ENCODE results near the gene KDF1.
"Not testable (repeated sequence)": the region's sequence is repeated elsewhere in the genome, so short reads cannot be mapped to it uniquely, and the experiment has no call there.

Gene KDF1

GRCh38 chr1:26951821-26952497 is 8.3 kb downstream of the KDF1 start:
- TF ChIP-seq CTCF (IDR thresholded peaks at IDR 0.05; ENCODE audit: low read depth, low read length, missing control alignments): no peak
- no peak overlapping the region for H3K4me3 ChIP-seq (replicated peaks; ENCODE audit: low read depth, low read length)
- no peak for DNase-seq (ENCODE audit: extremely low read depth, low read depth)

DNA sequence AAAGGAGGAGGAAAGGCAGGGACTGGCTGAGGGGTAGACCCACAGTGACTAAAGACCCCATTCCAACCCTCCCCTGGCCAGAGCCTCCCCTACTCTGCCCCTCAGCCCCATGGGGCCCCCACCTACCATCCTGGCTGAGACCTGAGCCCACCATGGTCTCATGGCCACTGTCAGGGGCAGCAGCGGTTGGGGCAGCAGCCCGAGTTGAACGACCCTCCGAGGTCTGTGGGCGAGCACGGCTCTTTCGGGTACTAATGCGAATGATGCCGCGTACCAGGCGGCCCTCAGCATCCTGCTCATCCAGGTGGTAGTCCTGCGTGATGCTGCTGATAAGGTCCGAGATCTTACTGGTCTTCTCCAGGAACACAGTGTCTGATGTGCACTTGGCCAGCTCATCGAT is 9.1 kb downstream of the KDF1 start:
- no peak for TF ChIP-seq CTCF (IDR thresholded peaks at IDR 0.05; ENCODE audit: low read depth, low read length, missing control alignments)
- H3K4me3 ChIP-seq (replicated peaks; ENCODE audit: low read depth, low read length): no peak overlapping the region

GRCh38 chr1:26950602-26951001 is 9.7 kb downstream of the KDF1 start:
- H3K4me3 ChIP-seq (replicated peaks; ENCODE audit: low read depth, low read length): no peak overlapping the region
- DNase-seq (ENCODE audit: extremely low read depth, low read depth): no peak
- TF ChIP-seq CTCF (IDR thresholded peaks at IDR 0.05; ENCODE audit: low read depth, low read length, missing control alignments): no peak

More for the DNA sequence above, 9.1 kb downstream of the KDF1 start:
- no peak for DNase-seq (ENCODE audit: extremely low read depth, low read depth)

- no peak for DNase-seq (ENCODE audit: extremely low read depth, low read depth)
- no peak for TF ChIP-seq CTCF (IDR thresholded peaks at IDR 0.05; ENCODE audit: low read depth, low read length, missing control alignments)
Measured at GRCh38 chr1:26949926-26950319, 10.3 kb downstream of the KDF1 start.

DNA sequence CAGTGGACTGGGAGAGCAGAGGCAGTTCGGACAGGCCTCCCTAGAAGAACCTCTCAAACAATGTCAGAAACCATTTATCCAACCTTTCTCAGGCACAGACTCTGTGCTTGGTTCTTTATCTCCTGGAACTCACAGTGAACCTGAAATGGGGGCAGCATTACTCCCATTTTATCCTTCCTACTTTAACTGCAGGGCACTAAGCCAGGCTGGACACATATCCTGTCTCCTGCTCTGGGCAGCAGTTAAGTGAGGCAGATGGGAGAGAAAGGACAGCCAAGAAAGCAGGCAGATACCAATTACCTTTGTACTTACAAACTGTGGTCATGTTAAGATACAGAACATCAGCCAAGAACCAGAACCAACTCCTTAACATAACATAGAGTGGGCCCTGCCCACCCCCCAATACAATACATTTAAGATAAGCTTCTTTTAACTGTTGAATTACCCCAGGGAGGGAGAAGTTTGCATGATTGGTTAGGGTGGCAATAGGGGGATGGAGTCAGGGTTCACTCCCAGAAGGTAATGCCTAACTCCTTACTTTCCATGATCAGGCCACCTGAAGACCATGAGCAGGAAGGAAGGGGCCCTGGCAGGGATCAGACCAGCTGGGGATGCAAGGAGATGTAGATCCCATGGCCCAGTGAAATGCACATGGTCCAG is 10.9 kb downstream of the KDF1 start:
- no peak for TF ChIP-seq CTCF (IDR thresholded peaks at IDR 0.05; ENCODE audit: low read depth, low read length, missing control alignments)
- no peak overlapping the region for H3K4me3 ChIP-seq (replicated peaks; ENCODE audit: low read depth, low read length)
- DNase-seq (ENCODE audit: extremely low read depth, low read depth): no peak

More at GRCh38 chr1:26949926-26950319, 10.3 kb downstream of the KDF1 start:
- H3K4me3 ChIP-seq (replicated peaks; ENCODE audit: low read depth, low read length): no peak overlapping the region

DNA sequence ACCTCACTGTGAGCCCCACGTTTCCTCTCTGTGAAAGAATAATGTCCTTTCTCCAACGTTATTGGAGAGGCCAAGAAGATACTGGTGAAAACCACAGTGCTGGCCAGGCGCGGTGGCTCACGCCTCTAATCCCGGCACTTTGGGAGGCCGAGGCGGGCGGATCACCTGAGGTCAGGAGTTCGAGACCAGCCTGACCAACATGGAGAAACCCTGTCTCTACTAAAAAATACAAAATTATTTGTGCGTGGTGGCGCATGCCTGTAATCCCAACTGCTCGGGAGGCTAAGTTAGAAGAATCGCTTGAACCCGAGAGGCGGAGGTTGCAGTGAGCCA is 11.6 kb downstream of the KDF1 start:
- DNase-seq (ENCODE audit: extremely low read depth, low read depth); H3K4me3 ChIP-seq (replicated peaks; ENCODE audit: low read depth, low read length): not testable (repeated sequence)

DNA sequence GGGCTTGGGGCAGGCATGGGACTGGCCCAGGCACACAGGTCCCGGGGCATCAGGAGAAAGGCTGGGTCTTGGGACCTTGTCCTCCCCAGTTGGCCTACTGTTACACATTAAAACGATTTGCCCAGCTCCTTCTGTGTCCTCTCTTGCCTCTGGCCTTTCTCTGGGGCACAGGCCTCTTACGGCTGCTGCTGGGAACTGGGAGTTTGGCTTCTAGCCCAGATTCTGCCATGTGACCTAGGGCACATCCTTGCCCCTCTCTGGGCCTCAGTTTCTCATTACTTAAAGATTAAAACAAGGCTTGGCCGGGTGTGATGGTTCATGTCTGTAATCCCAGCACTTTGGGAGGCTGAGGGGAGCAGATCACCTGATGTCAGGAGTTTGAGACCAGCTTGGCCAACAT is 14.0 kb downstream of the KDF1 start:
- TF ChIP-seq CTCF (IDR thresholded peaks at IDR 0.05; ENCODE audit: low read depth, low read length, missing control alignments): no peak
- no peak overlapping the region for H3K4me3 ChIP-seq (replicated peaks; ENCODE audit: low read depth, low read length)
- no peak for DNase-seq (ENCODE audit: extremely low read depth, low read depth)

All from HFF-Myc (cell line).